ENCODE data around the gene TFDP1.

DNA sequence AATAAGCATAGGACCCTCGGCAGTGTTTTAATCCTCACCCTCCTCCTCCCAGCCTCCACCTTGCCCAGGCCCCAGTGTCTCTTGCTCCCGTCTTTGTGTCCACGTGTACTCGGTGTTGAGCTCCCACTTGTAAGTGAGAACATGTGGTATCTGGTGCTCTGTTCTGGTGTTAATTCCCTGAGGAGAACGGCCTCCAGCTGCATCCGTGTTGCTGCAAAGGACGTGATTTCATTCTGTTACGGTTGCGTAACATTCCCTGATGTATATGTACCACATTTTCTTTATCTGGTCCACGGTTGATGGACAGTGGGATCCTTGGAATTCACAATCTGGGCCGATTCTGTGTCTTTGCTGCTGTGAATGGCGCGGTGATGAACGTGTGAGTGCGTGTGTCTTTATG lies 44.7 kb upstream of the TFDP1 start:
- TF ChIP-seq, protein P1, sequence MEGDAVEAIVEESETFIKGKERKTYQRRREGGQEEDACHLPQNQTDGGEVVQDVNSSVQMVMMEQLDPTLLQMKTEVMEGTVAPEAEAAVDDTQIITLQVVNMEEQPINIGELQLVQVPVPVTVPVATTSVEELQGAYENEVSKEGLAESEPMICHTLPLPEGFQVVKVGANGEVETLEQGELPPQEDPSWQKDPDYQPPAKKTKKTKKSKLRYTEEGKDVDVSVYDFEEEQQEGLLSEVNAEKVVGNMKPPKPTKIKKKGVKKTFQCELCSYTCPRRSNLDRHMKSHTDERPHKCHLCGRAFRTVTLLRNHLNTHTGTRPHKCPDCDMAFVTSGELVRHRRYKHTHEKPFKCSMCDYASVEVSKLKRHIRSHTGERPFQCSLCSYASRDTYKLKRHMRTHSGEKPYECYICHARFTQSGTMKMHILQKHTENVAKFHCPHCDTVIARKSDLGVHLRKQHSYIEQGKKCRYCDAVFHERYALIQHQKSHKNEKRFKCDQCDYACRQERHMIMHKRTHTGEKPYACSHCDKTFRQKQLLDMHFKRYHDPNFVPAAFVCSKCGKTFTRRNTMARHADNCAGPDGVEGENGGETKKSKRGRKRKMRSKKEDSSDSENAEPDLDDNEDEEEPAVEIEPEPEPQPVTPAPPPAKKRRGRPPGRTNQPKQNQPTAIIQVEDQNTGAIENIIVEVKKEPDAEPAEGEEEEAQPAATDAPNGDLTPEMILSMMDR (IDR thresholded peaks at IDR 0.05; ENCODE audit: borderline replicate concordance, extremely low read depth, low read length, poor library complexity, severe bottlenecking), result no peak
- no peak for TF ChIP-seq EZH2 (IDR thresholded peaks at IDR 0.05; ENCODE audit: borderline replicate concordance, low read depth, low read length, severe bottlenecking)
